Panc1 (cell line): ENCODE measurements around the gene DLG4.

Experiments
- POLR2AphosphoS5 ChIP-seq: IDR thresholded peaks from 2 replicates; pipeline ENCODE4 v1.6.1; 2012; ENCODE audit warnings: mild to moderate bottlenecking, low read depth, low read length, moderate library complexity
- SIN3A ChIP-seq: IDR thresholded peaks from 2 replicates; pipeline ENCODE4 v1.6.1; 2012; ENCODE audit warnings: low read depth, mild to moderate bottlenecking, low read length, moderate library complexity, borderline replicate concordance; ENCODE audit not compliant: insufficient read depth
- TCF7L2 ChIP-seq: IDR thresholded peaks from 2 replicates; pipeline ENCODE4 v1.6.1; 2011; ENCODE audit warnings: mild to moderate bottlenecking, low read depth, low read length, inconsistent platforms
- TF ChIP-seq, protein P1 (sequence below): fragments of 450-650 bp; IDR thresholded peaks from 2 replicates; pipeline ENCODE4 v1.5.1; 2017; ENCODE audit warnings: mild to moderate bottlenecking
- TF ChIP-seq, protein P2 (sequence below), 2 experiments: IDR thresholded peaks; 2 replicates each; pipeline ENCODE4 v1.6.1; 2011 to 2012; ENCODE audit warnings: low read depth in 2 of 2, control low read depth in 1 of 2, low read length in 1 of 2, mild to moderate bottlenecking in 1 of 2, moderate library complexity in 1 of 2; ENCODE audit not compliant: insufficient read depth in 1 of 2

DNA sequence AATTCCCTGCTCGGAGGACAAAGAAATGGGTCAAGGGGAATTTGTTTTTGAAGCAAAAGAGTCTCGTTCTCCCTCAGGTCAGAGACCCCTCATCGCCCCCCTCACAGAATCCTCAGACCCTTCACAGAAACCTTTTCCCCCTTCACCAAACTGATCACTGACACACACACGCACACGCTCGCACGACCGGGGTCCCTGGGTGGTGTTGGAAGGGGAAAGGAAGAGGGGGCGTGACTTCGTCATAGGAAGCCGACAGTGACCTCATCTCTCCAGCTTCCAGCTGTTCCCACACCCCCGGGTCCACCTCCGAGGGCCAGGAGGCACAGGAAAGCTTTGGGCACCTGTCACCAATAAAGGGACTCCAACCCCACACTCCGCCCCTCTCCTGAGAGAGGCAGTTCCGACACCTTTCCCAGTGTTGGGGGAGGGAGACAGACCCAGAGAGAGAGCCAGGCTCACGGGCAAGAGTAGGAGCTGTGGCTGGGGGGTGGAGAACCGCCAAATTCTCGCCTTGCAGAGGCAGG, 41.6 kb downstream of the DLG4 start:
- TF ChIP-seq POLR2AphosphoS5: no peak
- TF ChIP-seq, protein P1, sequence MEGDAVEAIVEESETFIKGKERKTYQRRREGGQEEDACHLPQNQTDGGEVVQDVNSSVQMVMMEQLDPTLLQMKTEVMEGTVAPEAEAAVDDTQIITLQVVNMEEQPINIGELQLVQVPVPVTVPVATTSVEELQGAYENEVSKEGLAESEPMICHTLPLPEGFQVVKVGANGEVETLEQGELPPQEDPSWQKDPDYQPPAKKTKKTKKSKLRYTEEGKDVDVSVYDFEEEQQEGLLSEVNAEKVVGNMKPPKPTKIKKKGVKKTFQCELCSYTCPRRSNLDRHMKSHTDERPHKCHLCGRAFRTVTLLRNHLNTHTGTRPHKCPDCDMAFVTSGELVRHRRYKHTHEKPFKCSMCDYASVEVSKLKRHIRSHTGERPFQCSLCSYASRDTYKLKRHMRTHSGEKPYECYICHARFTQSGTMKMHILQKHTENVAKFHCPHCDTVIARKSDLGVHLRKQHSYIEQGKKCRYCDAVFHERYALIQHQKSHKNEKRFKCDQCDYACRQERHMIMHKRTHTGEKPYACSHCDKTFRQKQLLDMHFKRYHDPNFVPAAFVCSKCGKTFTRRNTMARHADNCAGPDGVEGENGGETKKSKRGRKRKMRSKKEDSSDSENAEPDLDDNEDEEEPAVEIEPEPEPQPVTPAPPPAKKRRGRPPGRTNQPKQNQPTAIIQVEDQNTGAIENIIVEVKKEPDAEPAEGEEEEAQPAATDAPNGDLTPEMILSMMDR: no peak
- TF ChIP-seq, protein P2, sequence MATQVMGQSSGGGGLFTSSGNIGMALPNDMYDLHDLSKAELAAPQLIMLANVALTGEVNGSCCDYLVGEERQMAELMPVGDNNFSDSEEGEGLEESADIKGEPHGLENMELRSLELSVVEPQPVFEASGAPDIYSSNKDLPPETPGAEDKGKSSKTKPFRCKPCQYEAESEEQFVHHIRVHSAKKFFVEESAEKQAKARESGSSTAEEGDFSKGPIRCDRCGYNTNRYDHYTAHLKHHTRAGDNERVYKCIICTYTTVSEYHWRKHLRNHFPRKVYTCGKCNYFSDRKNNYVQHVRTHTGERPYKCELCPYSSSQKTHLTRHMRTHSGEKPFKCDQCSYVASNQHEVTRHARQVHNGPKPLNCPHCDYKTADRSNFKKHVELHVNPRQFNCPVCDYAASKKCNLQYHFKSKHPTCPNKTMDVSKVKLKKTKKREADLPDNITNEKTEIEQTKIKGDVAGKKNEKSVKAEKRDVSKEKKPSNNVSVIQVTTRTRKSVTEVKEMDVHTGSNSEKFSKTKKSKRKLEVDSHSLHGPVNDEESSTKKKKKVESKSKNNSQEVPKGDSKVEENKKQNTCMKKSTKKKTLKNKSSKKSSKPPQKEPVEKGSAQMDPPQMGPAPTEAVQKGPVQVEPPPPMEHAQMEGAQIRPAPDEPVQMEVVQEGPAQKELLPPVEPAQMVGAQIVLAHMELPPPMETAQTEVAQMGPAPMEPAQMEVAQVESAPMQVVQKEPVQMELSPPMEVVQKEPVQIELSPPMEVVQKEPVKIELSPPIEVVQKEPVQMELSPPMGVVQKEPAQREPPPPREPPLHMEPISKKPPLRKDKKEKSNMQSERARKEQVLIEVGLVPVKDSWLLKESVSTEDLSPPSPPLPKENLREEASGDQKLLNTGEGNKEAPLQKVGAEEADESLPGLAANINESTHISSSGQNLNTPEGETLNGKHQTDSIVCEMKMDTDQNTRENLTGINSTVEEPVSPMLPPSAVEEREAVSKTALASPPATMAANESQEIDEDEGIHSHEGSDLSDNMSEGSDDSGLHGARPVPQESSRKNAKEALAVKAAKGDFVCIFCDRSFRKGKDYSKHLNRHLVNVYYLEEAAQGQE (IDR thresholded peaks at IDR 0.05; ENCODE audit: insufficient read depth in 1 of 2, low read depth in 2 of 2, low read length in 1 of 2): no peak
- no peak for TF ChIP-seq SIN3A
- TF ChIP-seq TCF7L2: no peak
